Measurements from ENCODE around the gene TSFM.
A peak's percentile ranks its signal among the peaks of the same experiment; 100 is the strongest.

TSFM gene

DNA sequence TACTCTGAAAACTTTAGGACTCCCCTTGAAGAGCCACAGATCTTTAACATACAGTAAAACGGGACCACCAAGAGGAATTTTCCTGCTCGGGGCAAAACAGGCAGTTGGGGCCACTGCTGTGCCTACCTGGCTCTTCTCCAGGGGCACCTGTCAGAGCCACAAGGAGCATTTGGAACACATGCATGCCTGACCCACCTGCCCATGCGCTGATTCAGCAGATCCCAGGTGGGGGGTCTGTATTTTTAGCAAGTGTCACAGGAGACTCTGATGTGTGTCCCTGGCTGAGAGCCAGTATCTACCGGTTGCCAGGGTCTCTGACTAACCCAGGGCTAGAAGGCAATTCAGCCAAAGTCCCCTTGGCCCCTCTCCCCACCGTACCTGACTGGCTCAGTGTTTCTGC, 57.4 kb downstream of the TSFM start:
- Histone ChIP-seq H3K4me3 (ENCODE audit: low read depth, low read length) (peak overlapping the region; percentile 31), H3K27me3 (no peaks in the 10 kb centered on the region), H3K36me3 (no peaks in the 10 kb centered on the region), H3K4me1 (peaks cover 47% of the 10 kb centered on the region), H3K9me3 (no peaks in the 10 kb centered on the region)
- DNase-seq, result no peak
- TF ChIP-seq CTCF (IDR thresholded peaks at IDR 0.05; ENCODE audit: low read depth, low read length), result no peak

DNA sequence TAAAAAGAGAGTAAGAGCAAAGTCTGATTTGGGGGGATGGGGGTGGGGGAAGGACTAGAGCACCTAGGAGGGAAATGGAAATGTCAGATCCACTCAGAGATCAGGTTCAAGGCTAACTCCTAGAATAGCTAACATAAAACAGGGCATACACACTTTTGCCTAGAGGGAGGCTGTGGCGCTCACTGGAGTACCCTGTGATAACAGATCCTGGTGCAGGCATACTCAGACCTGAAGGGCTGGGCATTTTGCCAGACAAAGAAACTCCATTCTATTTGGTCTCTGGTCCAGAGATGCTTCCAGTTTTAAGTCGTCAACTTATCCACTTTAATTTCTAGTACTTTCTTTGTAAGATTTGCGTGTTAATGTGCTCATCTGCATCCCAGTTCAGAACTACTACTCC, 58.1 kb downstream of the TSFM start:
- Histone ChIP-seq H3K36me3 (no peaks in the 10 kb centered on the region), H3K27me3 (no peaks in the 10 kb centered on the region), H3K4me3 (ENCODE audit: low read depth, low read length) (peak overlapping the region; percentile 39), H3K4me1 (peaks cover 47% of the 10 kb centered on the region), H3K9me3 (no peaks in the 10 kb centered on the region)
- peak; percentile 86 for DNase-seq
- no peak for TF ChIP-seq CTCF (IDR thresholded peaks at IDR 0.05; ENCODE audit: low read depth, low read length)

GRCh38 chr12:57841445-57841844, 58.9 kb downstream of the TSFM start:
- TF ChIP-seq CTCF (IDR thresholded peaks at IDR 0.05; ENCODE audit: low read depth, low read length), result no peak
- no peaks in the 10 kb centered on the region for H3K9me3 ChIP-seq
- H3K4me3 ChIP-seq (ENCODE audit: low read depth, low read length), result peak overlapping the region; percentile 39
- peaks cover 47% of the 10 kb centered on the region for H3K4me1 ChIP-seq
- no peaks in the 10 kb centered on the region for H3K36me3 ChIP-seq
- H3K27me3 ChIP-seq, result no peaks in the 10 kb centered on the region
- DNase-seq, result no peak

DNA sequence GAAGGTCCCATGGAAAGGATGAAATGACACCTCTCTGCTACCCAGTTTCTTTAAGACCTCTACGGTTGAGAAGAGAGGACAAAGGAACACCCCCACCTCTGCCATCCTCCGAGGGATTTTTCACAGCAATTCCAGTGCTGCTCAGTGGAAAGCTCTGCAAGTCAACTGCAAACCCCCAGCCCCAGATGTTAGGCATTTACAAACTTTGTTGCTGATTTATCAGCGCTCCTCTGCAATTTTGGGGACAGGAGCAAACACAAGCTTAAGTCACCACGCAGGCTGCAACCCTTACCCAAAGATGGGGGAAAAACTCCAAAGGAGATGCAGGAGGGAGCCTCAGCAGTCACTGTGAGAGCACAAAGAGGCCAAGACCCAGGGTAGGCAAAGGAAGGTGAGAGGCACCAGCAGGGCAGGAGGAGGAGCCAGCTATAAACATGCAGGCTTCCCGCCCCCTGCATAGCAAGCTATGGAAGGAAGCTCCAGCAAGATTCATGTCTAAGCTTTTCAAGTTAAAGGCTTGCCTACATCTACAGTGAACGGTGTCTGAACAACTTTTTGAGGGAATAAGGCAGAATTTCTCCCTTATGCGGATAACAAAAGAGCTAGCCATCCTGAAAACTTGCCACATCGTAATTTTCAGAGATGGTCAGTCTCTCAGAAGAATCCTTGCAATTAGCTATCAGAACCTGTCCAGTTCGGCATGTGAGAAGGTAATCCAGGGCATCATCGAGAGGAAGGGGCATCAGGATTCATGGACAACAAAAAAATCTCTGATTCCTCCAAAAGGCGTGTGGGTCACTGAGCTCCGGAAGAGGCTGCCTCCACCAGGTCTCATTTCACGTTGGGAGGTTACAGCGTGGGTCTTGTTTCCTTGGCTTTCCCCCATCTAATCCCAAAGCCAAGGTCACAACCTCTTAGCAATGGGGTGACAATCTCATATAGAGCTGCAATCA, 60.0 kb downstream of the TSFM start:
- H3K9me3 ChIP-seq, result no peaks in the 10 kb centered on the region
- H3K36me3 ChIP-seq, result no peaks in the 10 kb centered on the region
- no peak for DNase-seq
- peaks cover 39% of the 10 kb centered on the region for H3K4me1 ChIP-seq
- H3K4me3 ChIP-seq (ENCODE audit: low read depth, low read length), result peak overlapping the region; percentile 12
- no peaks in the 10 kb centered on the region for H3K27me3 ChIP-seq
- TF ChIP-seq CTCF (IDR thresholded peaks at IDR 0.05; ENCODE audit: low read depth, low read length), result no peak

DNA sequence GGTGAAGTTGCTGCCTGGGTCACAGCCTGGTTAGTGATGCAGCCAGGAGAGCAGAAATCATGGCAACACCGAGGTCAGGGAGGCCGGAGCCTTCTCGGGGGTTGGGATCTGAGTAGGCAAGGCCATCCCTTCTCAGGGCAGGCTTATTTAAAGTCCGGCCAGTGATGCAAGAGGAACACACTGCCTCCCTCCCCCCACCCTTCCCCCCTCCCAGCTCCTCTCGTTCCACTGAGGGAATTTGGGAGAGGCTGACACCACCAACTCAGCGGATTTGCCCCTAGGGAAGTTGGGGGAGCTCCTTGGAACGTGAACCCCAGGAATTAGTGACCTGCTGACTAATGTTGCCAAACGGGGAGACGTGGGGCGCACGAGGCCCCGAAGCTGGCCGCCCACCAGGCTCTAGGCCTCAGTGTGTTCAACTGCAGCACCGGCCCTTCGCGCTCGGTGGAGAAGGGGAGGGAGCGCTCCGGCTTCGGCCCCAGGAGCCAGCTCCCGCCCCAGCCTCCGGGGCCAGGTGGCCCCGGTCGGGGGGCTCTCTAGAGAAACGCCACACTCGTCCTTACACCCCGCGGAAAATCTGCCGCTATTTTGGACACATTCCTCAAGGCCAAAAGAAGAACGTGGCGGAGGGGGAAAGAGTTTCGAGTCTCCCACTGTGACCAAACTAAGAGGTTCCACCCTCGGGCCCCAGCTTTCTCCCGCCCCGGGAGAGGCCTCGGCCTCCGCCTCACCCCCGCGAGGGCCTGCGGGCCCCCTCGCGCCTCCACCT, 62.3 kb downstream of the TSFM start:
- DNase-seq, result peak; percentile 64
- Histone ChIP-seq H3K4me1 (peaks cover 29% of the 10 kb centered on the region), H3K36me3 (no peaks in the 10 kb centered on the region), H3K27me3 (no peaks in the 10 kb centered on the region), H3K4me3 (ENCODE audit: low read depth, low read length) (peak overlapping the region; percentile 93), H3K9me3 (no peaks in the 10 kb centered on the region)
- no peak for TF ChIP-seq CTCF (IDR thresholded peaks at IDR 0.05; ENCODE audit: low read depth, low read length)

All from BE2C (cell line).